HG03196 (cell line): Measurements from ENCODE around the gene LYRM4.

ENCODE experiments used
- ATAC-seq: cut with Tn5 transposase; IDR thresholded peaks from one replicate; pipeline ENCODE4 v1.9.1; 2021; ENCODE audit not compliant: unreplicated experiment

Gene LYRM4

GRCh38 chr6:5206920-5207561 is 53.7 kb downstream of the LYRM4 start:
- no peak for ATAC-seq

DNA sequence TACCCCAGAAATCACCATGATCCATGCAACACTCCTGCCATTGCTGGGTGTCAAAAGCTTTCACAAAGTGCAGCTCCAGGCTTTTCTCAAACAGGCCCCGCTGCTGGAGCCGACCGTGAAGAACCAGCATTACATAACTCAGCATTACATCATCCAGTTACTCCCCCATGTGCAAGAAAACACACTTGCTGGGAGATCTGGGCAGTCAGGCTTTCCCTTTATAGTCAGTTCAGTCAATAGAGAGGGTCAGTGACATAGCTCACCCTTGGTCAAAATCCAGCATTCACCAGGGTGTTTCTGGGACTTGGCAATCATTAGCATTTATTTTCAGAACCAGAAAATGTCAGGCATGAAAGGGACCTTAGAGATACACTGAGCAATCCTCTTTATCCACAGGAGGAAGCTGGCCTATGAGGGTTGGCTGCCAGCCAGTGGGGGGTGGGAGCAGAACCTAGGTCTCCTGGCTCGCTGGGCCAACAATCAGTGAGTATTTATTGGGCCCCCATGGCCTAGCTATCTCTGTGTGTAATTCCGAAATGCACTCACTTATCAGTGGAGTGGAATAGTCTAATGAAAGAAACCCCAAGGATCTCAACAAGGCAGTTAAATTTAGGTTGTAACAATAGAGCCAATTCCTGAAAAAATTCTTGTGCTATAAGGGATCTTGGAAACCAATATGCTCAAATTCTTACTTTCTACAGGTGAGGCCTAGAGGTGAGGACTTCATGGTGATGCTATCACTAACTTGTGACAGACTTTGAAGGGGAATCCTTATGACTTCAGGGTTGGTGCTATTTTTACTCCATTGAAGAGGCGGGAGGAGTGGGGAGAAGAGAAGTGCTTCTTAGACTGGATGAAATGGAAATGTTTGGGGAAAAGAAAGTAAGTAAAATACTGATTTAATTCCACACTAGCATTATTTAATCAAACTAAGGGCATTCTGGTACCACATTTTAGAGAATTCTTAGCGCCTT is 54.6 kb downstream of the LYRM4 start:
- ATAC-seq, result no peak

DNA sequence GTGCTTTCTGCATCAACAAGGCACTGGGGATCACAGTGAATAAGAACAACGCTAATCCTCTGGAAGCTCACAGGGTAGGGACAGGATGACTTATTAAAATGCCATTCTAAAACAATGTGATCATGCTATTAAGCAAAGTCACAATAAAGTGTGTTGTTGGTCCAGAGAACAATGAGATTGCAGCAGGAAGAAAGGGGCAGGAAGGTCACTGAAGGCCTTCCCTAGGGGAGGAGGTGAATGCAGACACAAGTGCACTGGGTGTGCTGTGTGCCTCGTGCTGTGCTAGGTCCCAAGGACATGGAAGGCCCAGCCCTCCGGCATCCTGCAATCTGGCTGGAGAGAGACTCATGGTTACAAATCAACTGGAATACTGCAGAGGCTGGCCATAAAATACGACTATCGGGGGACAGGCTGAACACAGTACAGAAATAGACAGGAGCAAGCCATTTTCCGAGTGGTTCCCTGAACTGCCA is 55.7 kb downstream of the LYRM4 start:
- no peak for ATAC-seq

DNA sequence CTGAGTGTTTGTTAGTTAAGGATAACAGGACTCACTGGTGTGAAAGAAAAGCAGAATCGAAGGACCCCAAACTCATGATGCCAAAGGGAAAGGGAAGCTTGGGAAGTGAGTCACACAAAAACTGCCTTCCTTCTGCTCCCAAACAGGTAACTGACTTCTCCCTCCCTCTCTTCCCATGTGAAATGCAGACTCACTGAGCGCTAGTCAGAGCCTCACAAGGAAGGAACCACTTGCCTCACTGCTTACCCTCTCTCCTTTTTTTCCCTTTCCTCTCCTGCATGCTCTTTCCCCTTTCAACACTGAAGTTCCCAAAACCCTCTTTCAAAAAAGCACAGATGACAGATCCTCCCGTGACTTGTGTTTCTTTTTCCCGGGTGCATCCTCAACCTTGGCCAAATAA is 56.4 kb downstream of the LYRM4 start:
- no peak for ATAC-seq

DNA sequence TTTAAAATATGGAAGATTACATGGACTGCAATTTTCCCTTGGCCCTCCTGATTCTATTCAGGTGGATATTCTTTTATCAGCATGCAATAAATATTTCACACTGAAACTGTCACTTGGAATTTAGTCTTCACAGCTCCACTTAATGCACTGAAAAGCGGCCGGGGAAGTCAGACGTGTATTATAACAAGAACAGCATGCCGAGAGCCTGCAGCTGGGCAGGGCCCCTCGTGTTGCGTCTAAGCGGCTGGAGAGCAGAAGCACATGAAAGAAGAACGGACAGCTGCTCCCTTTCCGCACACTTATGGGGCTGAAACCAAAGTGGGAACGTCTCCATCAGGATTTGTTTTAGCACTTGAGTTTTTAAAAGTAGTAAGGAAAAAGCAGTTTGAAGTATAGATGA is 57.2 kb downstream of the LYRM4 start:
- no peak for ATAC-seq

DNA sequence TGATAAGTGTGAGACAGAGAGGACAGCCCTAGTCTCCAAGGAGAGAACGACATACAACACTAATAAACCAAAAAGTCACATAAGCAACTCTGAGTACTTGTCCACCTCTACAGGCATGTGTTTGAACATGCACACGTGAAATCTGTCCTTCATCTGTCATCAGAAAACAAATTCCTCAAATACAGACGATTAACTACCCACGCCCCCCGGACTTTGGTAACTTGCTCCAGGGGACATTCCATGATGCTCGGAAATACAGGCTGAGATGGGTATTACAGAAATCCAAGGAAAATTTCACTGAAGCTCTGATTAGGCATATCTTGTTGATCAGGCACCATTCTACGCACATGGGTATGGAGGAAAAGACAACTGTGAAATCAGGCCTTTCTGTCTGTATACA is 57.8 kb downstream of the LYRM4 start:
- ATAC-seq, result no peak

DNA sequence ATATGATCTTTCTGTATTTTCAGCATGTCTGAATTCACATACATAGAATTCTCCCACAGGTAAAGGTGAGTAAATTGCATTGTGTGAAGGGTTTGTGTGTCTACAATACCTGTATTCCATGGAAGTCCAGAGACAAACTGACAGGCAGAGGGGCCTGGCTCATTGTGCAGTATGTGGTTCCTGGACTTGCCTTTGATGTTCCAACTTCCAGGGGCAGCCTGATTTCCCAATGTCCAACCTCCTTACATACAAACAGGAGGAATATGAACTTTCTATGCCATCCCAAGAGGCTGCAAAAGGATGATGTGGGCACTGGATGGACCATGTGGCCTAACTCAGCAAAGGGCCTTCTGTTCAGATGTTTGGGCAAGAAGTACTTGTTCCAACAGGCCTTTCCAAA is 58.5 kb downstream of the LYRM4 start:
- no peak for ATAC-seq

DNA sequence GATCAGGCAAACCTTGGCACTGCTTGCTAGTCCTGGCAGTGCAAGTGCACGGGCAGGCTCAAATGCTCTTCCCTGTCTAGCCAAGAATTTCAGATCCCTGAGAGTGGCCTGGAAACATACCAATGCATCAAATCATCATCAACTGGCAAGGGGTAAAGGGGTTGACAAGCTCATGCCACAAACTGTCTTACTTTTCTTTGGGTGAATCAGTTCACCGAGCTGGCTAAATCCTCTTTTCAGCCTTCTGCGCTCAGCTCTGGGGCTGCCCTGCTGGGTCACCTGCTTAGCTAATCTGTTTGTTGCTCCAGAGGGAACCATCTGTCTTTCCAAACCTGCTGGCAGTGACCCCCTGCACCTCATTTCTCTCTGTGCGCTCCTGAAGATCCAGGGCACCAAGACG is 59.5 kb downstream of the LYRM4 start:
- ATAC-seq, result no peak

- no peak for ATAC-seq
Measured at GRCh38 chr6:5199702-5200101, 61.0 kb downstream of the LYRM4 start.

- ATAC-seq, result no peak
Measured at GRCh38 chr6:5199283-5199682, 61.5 kb downstream of the LYRM4 start.

GRCh38 chr6:5197084-5197483 is 63.7 kb downstream of the LYRM4 start:
- ATAC-seq, result no peak

- ATAC-seq, result no peak
Measured at GRCh38 chr6:5192135-5192794, 68.5 kb downstream of the LYRM4 start.

GRCh38 chr6:5191722-5192121 is 69.0 kb downstream of the LYRM4 start:
- no peak for ATAC-seq

- peak; percentile 76 for ATAC-seq
Measured at GRCh38 chr6:5191222-5191621, 69.5 kb downstream of the LYRM4 start.

DNA sequence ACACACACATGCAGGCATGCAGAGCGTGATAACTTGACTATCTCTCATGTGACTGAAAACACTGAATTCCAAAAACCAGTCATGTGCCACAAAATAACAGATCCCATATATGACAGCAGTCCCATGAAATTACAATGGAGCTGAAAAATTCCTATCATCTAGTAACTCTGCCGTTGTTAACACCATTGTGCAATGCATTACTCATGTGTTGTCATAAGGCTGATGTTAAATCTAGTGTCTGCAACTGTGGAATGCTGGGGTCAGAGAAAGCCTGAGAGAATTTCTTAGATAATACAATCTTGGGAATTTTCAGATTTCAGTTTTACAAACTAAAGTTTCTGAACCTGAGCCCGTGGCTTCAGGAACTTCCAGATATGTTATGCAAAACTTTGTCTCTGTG is 70.2 kb downstream of the LYRM4 start:
- ATAC-seq, result no peak

- no peak for ATAC-seq
Measured at GRCh38 chr6:5188646-5189045, 72.1 kb downstream of the LYRM4 start.

DNA sequence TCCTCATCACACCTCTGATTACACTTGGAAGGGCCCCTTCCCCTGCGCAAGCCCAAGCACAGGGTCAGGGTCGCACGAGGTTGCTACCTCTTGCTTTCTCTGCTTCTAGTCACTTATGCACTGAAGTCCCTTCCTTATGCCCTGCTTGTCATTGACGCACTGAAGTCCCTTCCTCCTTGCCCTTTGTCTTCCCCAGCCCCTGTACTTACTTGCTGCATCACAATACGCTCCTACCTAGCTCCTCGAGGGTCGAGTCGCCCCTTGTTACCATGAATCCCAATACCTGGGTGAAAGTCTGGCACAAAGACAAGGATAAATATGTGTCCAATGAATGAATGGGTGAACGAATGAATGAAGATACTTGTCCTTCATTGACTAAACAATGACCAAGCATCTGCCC is 75.9 kb downstream of the LYRM4 start:
- ATAC-seq, result no peak

GRCh38 chr6:5184218-5184617 is 76.5 kb downstream of the LYRM4 start:
- ATAC-seq, result no peak

GRCh38 chr6:5181510-5182317 is 79.0 kb downstream of the LYRM4 start:
- no peak for ATAC-seq

GRCh38 chr6:5180636-5181035 is 80.1 kb downstream of the LYRM4 start:
- ATAC-seq, result no peak

DNA sequence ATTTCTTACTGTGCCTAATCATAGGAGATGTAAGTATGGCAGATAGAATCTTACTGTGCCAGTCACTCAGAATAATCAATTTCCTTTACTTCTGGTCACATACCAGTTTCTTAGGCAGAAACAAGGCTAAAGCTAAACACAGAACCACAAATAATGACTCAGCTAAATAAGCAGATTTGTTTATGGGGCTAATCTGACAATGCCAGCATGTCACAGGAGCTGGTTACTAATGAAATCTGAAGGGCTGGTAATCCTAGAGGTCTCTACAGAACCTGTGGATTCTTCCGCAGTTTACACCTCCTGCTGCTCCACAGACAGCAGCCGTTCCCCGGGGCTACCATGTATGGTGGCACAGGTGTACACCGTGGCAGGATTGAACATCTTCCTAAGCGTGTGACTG is 80.8 kb downstream of the LYRM4 start:
- no peak for ATAC-seq
